GM18873 (cell line): ENCODE data around the gene PRR12.

Experiments used
- ATAC-seq: cut with Tn5 transposase; IDR thresholded peaks from one replicate; pipeline ENCODE4 v1.9.1; 2021; ENCODE audit warnings: mild to moderate bottlenecking, moderate library complexity, moderate number of reproducible peaks; ENCODE audit not compliant: unreplicated experiment, low FRiP score

Gene PRR12

DNA sequence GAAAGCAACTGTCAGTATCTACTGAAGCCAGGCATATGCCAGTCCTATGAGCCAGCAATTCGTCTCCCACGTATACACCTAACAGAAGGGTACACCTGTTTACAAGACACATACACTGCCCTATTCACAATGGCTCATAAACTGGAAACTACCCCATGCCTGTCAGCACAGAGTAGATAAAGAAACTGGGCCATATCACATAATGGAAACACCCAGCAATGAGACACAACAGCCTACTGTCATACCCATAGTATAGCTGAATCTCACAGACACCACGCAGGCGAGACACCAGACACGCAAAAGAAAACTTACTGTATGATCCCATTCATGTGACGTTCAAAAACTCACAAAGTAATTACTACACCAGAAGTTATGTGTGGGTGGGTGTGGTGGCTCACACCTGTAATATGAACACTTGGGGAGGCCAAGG is 26.4 kb upstream of the PRR12 start:
- ATAC-seq, result no peak

DNA sequence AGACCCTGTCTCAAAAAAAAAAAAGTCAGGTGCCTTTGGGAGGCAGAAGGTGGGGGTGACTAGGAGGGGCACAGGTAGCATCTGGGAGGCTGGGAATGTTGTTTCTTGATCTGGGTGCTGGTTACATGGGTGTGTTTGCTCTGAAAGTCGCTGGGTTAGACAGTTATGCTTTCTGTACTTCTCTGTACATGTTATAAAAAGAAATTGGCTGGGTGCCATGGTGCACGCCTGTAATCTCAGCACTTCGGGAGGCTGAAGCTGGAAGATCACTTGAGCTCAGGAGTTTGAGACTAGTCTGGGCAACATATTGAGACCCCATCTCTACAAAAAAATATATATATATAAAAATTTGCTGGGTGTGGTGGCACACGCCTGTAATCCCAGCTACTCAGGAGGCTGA is 25.7 kb upstream of the PRR12 start:
- no peak for ATAC-seq

DNA sequence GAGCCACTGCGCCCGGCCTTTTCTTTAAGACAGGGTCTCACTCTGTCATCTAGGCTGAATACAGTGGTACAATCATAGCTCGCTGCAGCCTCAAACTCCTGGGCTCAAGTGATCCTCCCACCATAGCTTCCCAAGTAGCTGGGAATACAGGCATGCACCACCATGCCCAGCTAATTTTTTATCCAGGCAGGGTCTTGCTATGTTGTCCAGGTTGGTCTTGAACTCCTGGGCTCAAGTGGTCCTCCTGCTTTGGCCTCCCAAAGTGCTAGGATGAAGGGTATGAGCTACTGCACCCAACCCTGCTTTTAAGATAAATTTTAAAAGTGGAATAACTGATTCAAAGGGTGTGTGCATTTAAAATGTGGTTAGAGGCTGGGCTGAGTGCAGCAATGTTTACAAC is 24.7 kb upstream of the PRR12 start:
- no peak for ATAC-seq

DNA sequence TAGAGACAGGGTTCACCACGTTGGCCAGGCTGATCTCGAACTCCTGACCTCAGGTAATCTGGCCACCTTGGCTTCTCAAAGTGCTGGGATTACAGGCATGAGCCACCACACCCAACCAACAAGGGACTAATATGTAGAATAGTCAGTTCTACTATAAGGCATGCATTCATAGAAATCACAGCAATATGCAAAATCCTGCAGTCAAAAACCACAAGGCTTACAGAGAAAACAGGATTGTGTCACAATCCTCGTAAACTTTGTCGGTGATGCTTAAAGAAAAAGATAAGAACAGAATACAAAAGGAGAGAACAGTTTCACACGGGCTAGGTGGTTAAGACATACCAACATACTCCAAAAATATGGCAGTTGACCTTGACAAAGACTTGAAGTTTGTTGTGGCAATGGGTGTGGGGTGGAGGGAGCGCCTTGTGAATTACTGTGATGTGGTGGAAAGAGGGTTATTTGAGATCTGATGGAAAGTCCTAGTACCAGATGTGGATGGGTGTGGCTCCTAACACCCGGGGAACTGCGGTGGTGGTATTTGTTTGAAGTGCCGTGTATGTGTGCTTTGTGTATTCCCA is 23.0 kb upstream of the PRR12 start:
- ATAC-seq, result no peak

DNA sequence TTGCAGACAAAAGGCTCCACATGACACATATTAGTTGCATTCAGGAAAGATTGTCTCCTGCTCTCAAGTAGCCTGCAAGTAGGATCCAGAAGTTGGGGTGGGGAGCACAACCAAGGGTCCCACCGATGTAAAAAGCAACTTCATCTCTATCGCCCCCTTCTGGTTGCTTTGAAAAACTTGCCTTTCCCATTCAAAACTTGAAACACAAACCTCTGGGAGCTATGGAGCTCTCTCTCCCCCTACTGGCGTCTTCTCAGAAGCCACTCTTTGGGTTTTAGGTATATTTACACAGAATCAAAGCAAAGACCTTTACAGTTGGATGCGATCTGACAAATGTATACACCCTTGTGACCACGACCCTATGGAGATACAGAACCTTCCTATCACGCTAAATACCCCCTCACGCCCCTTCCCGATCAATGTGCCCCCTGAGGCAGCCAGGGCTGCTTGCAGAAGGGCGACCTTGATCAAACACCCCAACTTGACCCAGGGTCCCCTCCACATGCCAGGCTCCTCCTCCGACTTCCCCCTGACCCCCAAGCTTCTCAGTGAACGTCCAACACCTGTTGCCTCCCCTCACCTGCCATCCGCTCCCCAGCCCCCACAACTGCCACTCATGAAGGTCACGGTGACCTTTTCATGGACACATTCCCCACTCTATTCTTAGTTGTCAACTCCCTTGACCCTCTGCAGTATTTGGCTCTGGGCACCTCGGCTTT is 20.7 kb upstream of the PRR12 start:
- ATAC-seq, result no peak

DNA sequence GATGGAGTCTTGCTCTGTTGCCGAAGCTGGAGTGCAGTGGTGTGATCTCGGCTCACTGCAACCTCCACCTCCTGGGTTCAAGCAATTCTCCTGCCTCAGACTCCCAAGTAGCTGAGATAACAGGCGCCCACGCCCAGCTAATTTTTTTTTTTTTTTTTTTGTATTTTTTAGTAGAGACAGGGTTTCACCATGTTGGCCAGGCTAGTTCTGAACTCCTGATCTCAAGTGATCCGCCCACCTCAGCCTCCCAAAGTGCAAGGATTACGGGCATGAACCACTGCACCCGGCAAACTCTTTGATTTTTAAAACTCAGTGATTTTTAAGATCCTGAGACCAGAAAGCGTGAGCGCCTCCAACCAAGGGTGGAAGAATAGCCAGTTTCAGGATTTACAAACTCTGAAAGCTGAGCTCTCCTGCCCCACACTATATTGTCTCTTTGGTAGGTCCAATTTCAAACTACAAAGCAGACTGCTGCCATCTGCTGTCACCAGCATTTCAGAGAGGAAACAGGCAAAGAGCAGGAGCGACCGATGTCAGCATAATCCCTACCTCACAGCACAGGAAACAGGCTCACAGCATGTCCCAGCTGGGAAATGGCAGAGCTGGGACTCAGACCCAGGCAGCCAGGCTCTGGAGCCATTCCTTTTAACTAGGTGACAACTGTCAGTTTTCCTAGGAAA is 19.8 kb upstream of the PRR12 start:
- no peak for ATAC-seq

DNA sequence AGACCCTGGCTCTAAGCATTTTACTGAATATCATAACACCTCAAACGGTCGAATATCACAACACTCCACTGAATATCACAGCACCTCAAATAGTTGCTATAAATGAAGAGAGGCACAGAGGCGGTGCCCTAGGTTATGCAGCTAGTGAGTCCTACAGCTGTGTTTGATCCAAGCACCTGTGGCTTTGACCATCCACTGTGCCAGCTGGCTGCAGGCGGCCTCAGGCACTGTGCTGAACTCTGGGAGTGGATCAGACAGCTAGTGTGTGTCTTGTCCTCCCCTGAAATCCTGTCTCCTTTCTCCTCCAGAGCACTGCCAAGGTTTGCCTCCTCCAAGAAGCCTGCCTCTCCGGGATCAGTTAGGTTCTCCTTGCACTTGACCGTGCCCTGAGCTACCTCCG is 18.0 kb upstream of the PRR12 start:
- ATAC-seq, result no peak

DNA sequence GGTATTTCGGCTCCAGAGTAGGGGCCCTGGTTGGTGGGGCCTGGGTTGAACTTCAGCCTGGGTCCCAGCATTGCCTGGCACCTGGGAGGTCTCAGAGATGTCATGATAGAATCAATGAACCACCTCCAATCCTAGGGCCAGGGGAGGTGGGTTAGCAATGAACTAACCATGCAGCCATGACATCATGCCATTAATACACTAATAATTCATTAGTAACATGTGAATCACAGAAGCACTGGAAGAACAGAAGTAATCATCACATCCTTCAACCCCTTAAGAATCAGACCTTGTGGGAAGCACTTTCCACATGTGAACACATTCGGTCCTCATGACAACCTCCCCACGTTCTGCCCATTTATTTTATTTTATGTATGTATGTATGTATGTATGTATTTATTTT is 17.6 kb upstream of the PRR12 start:
- no peak for ATAC-seq

DNA sequence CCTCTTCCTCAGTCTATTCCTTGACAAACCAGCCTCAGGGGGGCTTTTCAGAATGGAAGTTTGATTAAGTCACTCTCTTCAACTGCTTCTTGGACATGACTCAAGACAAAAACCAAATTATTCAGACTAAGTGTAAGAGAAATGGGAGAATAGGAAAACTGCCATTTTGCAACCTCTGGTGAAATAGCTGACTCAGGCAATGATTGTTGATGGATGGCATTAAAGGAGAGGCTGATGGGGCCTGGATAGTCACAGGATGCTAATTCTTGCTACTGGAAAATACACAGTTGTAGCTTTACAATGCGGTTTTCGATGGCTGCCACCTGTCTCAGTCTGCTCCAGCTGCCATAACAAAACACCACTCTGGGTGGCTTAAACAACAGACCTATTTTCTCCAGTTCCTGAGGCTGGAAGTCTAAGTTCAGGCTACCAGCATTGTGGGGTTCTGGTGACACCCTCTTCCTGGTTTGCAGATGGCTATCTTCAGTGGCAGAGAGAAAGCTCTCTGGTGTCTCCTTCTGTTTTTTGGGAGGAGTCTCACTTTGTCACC is 16.7 kb upstream of the PRR12 start:
- ATAC-seq, result no peak

DNA sequence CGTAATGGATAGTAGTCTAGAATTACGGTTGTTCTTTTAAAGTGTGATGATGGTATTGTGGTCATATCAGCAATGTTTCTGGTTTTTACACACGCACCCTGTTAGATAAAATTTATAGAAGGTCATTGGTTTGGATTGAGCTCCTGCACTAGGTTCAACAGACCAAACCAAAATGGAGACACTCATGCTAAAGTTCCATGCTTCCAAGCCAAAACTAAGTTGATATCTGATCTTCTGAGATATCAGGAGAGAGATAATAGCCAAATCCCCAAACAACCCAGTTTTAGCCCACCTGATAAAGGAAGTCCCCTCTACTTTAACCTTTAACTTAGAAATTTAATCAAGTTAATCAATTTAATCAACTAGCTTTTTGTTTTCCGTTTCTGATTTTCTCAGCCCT is 11.8 kb upstream of the PRR12 start:
- no peak for ATAC-seq

DNA sequence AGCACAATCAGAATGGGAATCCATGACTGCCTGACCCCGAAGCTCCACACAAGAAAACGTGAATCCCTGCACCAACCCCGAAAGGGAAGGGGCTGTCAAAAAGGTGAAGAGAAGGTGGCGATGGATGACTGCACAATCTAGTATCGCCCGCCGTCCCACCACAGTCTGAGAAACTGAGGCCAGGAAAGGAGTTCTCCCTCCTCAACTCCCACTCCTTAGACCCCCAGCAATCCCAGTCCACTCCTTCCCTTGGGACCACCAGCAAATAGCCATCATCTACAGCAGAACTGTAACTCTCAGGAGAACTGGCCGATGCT is 11.1 kb upstream of the PRR12 start:
- ATAC-seq, result peak; percentile 10

DNA sequence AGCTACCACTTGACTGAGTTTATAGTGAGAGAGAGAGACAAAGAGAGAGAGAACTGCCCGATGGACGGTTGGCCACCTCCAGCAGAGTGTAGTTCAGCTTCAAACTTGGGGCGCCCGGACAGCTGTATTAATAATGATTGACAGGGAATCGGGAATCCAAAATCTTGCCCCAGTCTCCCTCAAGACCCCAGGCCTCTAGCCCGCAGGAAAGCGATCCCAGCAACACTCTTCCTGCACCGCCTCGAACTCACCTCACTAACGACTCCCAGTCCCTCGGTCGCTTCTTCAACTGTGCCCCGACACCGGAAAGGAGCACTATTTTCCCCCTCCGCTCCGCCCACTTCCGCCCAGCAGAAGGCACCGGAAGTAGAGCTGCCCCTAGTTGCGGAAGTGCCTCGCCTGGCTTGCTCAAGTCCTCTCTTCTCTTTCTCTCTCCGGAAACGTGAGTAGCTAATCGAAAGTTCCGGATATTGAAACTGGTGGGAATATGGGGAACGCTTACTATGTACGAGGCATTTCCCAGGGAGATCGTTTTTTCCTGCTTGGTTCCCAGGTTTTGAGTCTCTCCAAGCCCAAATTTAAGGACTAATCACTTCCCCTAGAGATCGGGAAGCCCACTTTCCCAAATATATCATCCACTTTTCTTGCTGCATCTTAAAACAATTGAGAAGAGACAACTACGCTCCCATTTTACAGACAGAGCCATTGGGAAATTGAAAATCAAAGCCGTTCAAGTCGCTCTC is 10.5 kb upstream of the PRR12 start, which contains the start of gene NOSIP:
TSS of gene NOSIP (minus strand) at position 293 of the 743 bp plus-strand sequence. CDS start 19,865 bp downstream, outside the sequence.
- ATAC-seq, result peak; percentile 64

DNA sequence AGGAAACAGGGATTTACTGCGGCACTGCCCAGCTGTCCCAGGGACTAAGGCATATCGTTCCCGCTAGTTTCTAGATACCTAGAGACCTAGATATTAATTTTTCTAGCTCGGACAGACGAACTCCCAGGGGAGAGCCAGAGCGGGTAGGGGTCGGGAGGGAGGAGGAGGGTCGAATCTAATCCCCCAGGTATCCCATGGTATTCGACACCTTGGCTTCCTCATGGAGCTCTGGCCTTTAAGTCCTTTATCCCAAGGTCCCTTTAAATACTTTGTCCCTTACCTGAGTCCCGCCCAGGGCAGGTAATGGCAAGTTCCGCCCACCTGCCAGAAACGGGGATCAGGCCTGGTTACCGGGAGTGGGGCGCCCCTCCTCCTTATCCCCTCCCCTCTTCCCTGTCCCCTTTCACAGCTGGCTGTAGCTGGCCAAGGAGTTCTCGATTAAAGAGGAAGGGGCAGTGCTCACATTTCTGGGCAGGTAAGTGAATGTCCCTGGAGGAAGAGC is 9.9 kb upstream of the PRR12 start, which contains the start of gene PRRG2:
TSS of gene PRRG2 (plus strand) at position 310 of the 502 bp plus-strand sequence. CDS start 1,904 bp downstream, outside the sequence.
- ATAC-seq, result no peak

DNA sequence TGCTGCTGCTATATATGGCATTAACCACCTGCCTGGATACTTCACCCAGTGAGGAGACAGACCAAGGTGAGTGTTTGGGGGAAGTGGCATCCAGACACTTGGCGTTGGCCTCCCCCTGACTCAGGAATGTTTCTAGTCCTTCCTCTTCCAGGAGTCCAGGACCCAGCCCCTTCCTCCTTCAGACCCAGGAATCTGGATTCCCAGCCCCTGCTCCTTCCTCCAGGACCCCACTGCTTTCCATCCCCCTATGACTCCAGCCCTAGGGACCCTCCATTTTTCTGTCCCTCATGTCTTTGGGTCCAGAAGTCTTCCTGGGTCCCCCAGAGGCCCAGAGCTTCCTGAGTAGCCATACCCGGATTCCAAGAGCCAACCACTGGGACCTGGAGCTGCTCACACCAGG is 7.7 kb upstream of the PRR12 start:
- no peak for ATAC-seq

DNA sequence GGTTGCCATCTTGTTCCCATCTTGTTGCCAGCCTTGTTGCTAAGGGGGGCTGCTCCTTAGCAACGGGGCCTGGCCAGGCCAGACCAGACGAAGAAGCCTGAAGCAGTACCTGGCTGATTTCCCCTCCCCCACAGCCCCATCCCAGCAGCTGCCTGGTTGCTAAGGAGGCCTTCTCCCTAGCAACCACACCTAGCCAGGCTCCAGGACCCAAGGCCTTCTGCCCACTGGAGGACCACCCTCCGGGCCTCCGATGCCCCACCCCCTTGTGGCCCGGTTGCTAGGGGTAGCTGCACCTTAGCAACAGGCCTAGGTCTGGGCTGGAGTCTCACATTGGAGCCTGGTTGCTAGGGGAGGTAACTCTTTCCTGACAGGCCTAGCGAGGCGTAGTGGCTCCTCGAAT is 6.0 kb upstream of the PRR12 start:
- no peak for ATAC-seq

DNA sequence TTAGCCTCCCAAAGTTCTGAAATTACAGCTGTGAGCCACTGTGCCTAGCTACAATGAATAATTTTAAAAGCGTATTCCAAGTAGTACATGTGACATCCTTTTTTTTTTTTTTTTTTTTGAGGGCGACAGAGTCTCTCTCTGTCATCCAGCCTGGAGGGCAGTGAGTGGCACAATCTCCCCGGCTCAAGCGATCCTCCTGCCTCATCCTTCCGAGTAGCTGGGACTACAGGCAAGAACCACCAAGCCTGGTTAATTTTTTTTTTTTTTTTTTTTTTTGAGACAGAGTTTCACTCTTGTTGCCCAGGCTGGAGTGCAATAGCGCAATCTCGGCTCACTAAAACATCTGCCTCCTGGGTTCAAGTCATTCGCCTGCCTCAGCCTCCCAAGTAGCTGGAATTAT is 3.8 kb upstream of the PRR12 start:
- no peak for ATAC-seq

DNA sequence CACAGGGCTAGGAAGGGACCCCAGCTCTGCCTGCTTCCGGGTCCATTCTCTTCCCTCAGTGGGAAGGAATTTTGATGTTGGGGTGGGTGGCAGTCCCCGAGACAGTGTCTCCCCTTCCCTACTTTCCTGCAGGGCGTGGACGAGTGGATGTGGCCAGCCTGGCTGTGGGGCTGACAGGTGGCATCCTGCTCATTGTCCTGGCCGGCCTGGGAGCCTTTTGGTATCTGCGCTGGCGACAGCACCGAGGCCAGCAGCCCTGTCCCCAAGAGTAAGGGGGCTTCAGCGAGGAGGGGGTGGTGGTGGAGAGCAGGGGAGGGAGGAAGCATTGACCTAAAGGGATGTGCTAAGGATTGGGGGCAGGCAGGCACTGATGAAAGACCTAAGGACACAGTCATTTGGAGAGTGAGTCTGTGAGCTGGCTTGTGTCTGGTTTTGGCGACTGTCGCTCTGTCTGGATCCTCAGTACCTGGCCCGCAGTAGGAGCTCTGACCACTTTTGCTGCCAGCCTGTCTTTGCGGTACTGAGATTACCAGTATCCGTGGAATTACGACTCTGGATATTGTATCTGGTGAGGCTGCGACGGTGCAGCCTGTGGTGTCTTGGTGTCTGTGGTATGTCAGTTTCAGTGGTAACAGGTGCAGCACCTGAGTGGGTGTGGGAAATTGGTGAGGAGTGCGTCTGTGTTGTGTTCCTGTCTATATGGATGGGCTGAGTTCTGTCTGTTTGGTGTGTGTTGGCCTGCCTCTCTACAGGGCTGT is 2.4 kb upstream of the PRR12 start:
- no peak for ATAC-seq

DNA sequence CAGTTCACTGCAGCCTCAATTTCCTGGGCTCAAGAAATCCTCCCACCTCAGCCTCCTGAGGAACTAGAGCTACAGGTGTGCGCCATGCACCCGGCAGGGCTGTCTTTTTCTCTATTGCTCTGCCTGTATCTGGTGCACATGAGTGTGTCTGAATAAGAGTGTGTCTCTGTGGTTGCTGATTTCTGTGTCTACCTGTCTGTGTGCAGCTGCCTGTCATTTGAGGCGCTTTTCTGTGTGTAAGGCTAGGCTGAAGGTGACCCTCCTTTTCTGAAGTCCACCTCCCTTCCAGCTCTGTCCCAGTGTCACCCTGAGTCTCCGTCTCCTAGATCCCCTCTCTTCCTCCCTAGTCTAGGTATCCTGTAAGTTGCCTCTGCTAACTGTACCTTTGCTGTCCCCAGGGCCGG is 1.5 kb upstream of the PRR12 start:
- no peak for ATAC-seq

DNA sequence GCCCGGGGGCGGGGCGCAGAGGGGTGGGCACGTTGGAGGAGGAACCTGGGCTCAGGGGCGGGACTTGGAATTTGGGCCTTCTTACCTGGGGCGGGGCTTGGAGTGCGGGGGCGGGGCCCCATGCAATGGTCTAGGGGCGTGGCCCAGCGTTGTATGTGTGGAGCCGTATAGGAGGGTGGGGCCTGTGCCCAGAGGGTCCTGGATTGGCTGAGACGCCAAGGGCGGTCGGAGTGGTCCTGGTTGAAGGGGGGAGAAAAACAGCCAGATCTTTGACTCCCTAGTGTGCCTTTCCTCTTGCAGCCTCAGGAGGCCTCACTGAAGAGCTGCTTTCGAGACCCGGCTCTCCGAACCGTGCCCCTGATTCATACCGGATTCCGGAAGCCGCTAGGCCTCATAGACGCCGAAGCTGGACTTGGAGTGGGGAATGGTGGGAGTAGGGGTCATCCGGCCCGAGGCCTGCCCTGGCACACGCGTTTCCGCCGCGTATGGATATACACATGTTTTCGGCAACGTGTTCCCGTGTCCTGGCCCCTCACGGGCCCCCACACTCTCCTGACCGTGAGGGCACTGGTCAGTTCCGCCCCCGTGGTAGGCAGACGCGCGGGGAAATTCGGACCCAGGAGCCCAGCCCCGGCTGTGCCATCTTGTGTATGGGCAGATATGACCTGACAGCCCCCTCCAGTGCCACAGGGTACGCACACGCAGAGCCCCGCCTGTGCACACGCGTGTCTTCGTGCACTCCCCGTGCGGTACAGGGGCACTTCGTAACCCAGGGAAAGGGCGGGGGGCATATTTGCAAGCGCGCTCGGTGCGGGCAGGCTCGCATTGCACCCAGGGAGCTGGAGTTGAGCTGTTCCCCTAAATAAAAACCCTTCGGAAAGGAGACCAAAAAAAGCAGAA is 661 bp upstream of the PRR12 start:
- peak; percentile 63 for ATAC-seq
